ENCODE measurements around the gene LRRK1. TPM values are rescaled to one million over a fixed set of nuclear protein-coding genes. Genes with fewer than 3 reads are reported as not detected.

LRRK1 gene
- total RNA-seq, 4 donors from 2014 or later: 9.4 to 35.5 (median 16.9) TPM

GRCh38 chr15:101063212-101063611, 144.1 kb downstream of the LRRK1 start:
- ATAC-seq (ENCODE audit: low FRiP score) (no peak), DNase-seq (ENCODE audit: low spot score) (peak; percentile 10)
- no peak for TF ChIP-seq CTCF (IDR thresholded peaks at IDR 0.05)

- peak; percentile 11 for DNase-seq (ENCODE audit: low spot score)
- no peak for ATAC-seq (ENCODE audit: low FRiP score)
These were observed 145.0 kb downstream of the LRRK1 start for GRCh38 chr15:101063891-101064794.

GRCh38 chr15:101064795-101065569, 145.8 kb downstream of the LRRK1 start:
- no peak for TF ChIP-seq CTCF (IDR thresholded peaks at IDR 0.05)
- DNase-seq (ENCODE audit: low spot score) (peak; percentile 10), ATAC-seq (ENCODE audit: low FRiP score) (no peak)

More at GRCh38 chr15:101063891-101064794, 145.0 kb downstream of the LRRK1 start:
- TF ChIP-seq CTCF (IDR thresholded peaks at IDR 0.05): no peak

GRCh38 chr15:101065570-101066221, 146.5 kb downstream of the LRRK1 start:
- ATAC-seq (ENCODE audit: low FRiP score): no peak
- TF ChIP-seq CTCF (IDR thresholded peaks at IDR 0.05): no peak
- DNase-seq (ENCODE audit: low spot score): no peak

GRCh38 chr15:101066501-101067408, 147.6 kb downstream of the LRRK1 start:
- ATAC-seq (ENCODE audit: low FRiP score): no peak
- no peak for TF ChIP-seq CTCF (IDR thresholded peaks at IDR 0.05)

More at GRCh38 chr15:101066501-101067408, 147.6 kb downstream of the LRRK1 start:
- no peak for DNase-seq (ENCODE audit: low spot score)
